GM10266 (cell line): ENCODE measurements around the gene CNOT6.

Experiments
- DNase-seq: peaks from one replicate; pipeline ENCODE4 v3.0.0; 2012; ENCODE audit errors: extremely low spot score
- TF ChIP-seq, protein P1 (sequence below): IDR thresholded peaks from 2 replicates; pipeline ENCODE4 v1.5.1; 2012; ENCODE audit warnings: mild to moderate bottlenecking, low read depth; ENCODE audit not compliant: control insufficient read depth, insufficient read depth; ENCODE audit errors: missing control alignments

CNOT6 gene

DNA sequence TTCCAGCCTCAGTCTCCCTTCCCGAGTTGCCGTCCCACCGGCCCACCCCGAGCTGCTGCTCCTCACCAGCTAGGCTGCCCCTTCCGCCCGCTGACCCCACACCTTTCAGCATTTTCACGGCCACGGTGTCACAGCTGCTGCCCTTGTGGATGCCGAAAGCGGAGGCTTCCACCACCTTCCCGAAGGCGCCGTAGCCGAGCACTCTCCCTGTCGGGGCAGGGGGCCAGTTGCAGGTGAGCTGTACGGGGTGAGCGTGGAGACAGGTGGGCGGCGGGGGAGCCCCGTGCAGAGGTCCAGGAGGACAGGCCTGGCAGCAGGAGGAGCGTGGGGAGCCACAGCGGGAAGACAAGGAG, 125.4 kb downstream of the CNOT6 start:
- TF ChIP-seq, protein P1, sequence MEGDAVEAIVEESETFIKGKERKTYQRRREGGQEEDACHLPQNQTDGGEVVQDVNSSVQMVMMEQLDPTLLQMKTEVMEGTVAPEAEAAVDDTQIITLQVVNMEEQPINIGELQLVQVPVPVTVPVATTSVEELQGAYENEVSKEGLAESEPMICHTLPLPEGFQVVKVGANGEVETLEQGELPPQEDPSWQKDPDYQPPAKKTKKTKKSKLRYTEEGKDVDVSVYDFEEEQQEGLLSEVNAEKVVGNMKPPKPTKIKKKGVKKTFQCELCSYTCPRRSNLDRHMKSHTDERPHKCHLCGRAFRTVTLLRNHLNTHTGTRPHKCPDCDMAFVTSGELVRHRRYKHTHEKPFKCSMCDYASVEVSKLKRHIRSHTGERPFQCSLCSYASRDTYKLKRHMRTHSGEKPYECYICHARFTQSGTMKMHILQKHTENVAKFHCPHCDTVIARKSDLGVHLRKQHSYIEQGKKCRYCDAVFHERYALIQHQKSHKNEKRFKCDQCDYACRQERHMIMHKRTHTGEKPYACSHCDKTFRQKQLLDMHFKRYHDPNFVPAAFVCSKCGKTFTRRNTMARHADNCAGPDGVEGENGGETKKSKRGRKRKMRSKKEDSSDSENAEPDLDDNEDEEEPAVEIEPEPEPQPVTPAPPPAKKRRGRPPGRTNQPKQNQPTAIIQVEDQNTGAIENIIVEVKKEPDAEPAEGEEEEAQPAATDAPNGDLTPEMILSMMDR: no peak
- no peak for DNase-seq

DNA sequence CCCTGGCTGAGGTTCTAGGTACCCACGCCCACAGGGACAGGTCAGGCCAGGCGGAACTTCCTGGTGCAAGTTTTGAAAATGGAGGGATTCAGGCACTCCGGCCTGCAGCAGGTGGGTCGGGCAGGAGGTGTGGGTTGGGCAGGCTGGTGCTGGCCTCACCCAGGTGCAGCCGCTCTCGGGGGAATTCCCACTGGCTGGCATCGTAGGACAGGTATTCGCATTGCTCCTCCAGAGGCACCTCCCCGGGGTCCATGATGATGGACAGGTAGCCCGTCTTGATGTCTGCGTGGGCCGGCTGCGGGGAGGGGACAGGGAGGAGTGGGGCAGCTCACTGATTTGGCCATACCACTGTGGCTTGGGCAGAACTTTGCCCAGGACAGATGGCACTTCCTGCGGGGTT, 125.8 kb downstream of the CNOT6 start:
- TF ChIP-seq, protein P1: no peak
- DNase-seq: no peak

DNA sequence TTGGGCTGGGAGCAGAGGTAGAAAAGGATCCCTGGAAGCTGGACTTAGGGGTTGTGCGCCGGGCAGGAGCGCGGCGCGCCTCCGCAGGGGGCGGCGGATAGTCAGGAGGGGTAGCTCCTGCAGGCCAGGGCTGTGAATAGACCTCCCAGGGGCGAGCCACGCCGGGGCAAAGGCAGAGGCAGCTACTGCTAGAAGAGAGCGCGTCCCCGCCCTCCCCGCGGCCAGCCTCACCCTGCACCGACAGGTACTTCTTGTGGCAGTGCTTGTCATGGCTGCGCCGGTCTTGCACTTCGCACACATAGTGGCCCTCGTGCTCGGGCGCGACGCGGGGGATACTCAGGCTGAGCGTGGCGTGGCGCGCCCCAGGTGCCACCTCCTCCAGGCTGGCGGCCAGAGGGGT, 127.1 kb downstream of the CNOT6 start:
- DNase-seq: no peak

DNA sequence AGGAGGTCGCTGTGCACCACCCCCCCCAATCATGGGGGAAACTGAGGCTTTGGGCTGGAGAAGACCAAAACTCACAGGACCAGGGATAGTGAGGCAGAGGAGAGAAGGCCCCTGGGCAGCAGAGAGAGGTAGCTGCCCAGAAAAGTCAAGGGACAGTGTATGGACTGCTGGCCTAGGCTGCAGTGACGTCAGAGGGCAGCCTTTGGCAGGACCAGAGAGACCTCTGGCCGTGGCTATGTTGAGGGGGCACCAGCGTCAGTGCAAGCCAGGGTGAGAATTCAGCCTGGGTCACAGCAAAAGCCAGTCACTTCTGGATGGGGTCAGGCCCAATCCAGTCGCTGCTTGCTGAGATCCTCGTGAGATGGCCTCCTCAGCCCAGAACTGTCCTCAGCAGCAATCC, 128.7 kb downstream of the CNOT6 start:
- no peak for DNase-seq
- TF ChIP-seq, protein P1: no peak

More for the DNA sequence above, 127.1 kb downstream of the CNOT6 start:
- TF ChIP-seq, protein P1: no peak

DNA sequence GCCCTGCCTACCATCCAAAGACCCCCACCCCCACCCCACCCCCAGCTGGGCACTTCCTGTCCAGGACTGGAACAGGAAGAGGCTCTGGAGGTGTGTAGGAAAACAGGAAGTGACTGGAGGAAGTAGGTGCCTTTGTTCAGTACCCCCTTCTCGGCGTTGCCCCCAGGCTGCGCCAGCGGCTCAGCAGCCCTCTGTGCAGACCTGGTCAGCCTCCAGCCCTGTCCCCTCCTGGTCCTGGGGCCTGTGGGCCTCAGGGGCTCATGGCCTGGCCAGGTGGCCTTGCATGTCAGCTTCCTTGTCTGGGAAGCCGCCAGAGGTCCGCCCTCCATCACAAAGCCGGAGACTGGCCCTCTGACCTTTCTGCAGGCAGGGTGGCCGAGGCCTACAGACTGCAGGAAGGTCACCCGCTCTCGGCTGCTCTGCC, 129.2 kb downstream of the CNOT6 start:
- TF ChIP-seq, protein P1: no peak
- DNase-seq: no peak

DNA sequence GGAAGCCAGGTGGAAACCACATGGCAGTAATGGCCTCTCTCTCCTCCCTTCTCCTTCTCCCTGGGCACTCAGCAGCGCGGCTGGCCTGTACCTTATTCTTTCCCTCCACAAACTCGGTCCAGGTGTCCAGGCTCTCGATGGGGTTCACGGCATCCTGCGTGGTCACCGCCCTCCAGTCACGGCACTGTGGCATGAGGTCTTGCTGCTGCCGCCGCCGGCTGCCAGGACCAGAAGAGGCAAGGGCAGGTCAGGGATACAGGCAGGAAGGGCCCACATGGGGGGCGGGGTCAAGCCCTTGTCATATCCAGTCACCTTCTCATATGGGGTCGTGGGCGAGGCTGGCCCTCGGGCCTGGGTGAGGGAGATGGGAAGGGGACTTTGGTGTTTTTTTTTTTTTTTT, 129.7 kb downstream of the CNOT6 start:
- TF ChIP-seq, protein P1: no peak
- DNase-seq: no peak

DNA sequence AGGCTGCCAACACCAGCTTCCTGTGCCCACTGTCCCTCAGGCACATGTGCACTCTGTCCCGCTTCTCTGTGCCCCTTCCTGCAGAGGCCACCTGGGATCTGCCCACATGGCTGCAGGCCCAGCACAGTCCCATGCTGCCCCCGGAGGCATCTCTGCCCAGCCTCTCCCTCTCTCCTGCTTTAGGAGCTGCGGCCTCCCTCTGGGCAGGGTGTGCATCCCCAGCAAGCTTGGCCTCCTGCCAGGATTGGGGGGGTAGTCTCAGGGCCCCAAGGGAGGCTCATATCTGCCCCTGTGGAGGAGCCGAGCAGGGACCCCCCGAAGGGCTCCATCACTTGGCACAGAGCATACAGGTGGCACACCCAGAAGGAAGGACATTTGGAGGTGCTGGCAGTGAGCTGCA, 130.4 kb downstream of the CNOT6 start:
- TF ChIP-seq, protein P1: no peak
- no peak for DNase-seq
